H1 (cell line): ENCODE data around the gene SPAG16.

Source experiments
- CTCF ChIP-seq, 3 experiments: IDR thresholded peaks; 1 replicate in 2 of 3; 2 replicates in 1 of 3; pipeline versions ENCODE4 v1.5.1 to v1.6.1; 2011; ENCODE audit warnings: low read length in 3 of 3, mild to moderate bottlenecking in 3 of 3, inconsistent platforms in 2 of 3, low read depth in 1 of 3, moderate library complexity in 1 of 3; ENCODE audit not compliant: insufficient read depth in 1 of 3; ENCODE audit errors: control extremely low read depth in 1 of 3
- E2F6 ChIP-seq: IDR thresholded peaks from 2 replicates; pipeline ENCODE4 v1.6.1; 2012; ENCODE audit warnings: inconsistent platforms
- GTF2F1 ChIP-seq: IDR thresholded peaks from 2 replicates; pipeline ENCODE4 v1.6.1; 2012; ENCODE audit warnings: low read depth, low read length, improper control_type of control experiment, borderline replicate concordance
- JUND ChIP-seq: IDR thresholded peaks from 2 replicates; pipeline ENCODE4 v1.6.1; 2011; ENCODE audit warnings: mild to moderate bottlenecking, improper control_type of control experiment, low read length
- PHF8 ChIP-seq: fragments of 200-600 bp; sonication (generic); conservative IDR thresholded peaks from 2 replicates; pipeline ENCODE4 v1.7.1; 2012; ENCODE audit warnings: low read depth, mild to moderate bottlenecking, inconsistent platforms, low read length, moderate library complexity
- POLR2A ChIP-seq, 2 experiments: IDR thresholded peaks; 1 replicate in 1 of 2; 2 replicates in 1 of 2; pipeline ENCODE4 v1.6.1; 2011; ENCODE audit warnings: low read depth in 2 of 2, low read length in 2 of 2, mild to moderate bottlenecking in 2 of 2; ENCODE audit errors: control extremely low read depth in 1 of 2
- POLR2AphosphoS5 ChIP-seq: IDR thresholded peaks from 2 replicates; pipeline ENCODE4 v1.6.1; 2011; ENCODE audit warnings: low read depth, low read length
- POU5F1 ChIP-seq: IDR thresholded peaks from 2 replicates; pipeline ENCODE4 v1.6.1; 2011; ENCODE audit warnings: low read depth, mild to moderate bottlenecking, low read length, moderate library complexity
- RFX5 ChIP-seq: IDR thresholded peaks from 2 replicates; pipeline ENCODE4 v1.6.1; 2011; ENCODE audit warnings: low read depth, low read length, improper control_type of control experiment, borderline replicate concordance
- SP1 ChIP-seq: IDR thresholded peaks from 2 replicates; pipeline ENCODE4 v1.6.1; 2011; ENCODE audit warnings: low read depth, low read length
- SP4 ChIP-seq: IDR thresholded peaks from 2 replicates; pipeline ENCODE4 v1.6.1; 2012; ENCODE audit warnings: low read length, inconsistent platforms
- SRF ChIP-seq: IDR thresholded peaks from 2 replicates; pipeline ENCODE4 v1.6.1; 2011; ENCODE audit warnings: mild to moderate bottlenecking, low read depth, low read length, moderate library complexity
- TCF12 ChIP-seq: IDR thresholded peaks from 2 replicates; pipeline ENCODE4 v1.6.1; 2011; ENCODE audit warnings: low read depth, mild to moderate bottlenecking, low read length

- no peak for TF ChIP-seq RFX5
- no peak for TF ChIP-seq E2F6
- TF ChIP-seq POLR2A (IDR thresholded peaks at IDR 0.05; ENCODE audit: control extremely low read depth in 1 of 2, low read depth in 2 of 2, low read length in 2 of 2) = no peak
- no peak for TF ChIP-seq CTCF (IDR thresholded peaks at IDR 0.05; ENCODE audit: control extremely low read depth in 1 of 3, insufficient read depth in 1 of 3, low read depth in 1 of 3, low read length in 3 of 3)
- TF ChIP-seq TCF12 = no peak
- TF ChIP-seq JUND = no peak
- TF ChIP-seq SP1 = no peak
- no peak for TF ChIP-seq POU5F1
- TF ChIP-seq SRF = no peak
- no peak for TF ChIP-seq PHF8
- no peak for TF ChIP-seq GTF2F1
- no peak for TF ChIP-seq SP4
- no peak for TF ChIP-seq POLR2AphosphoS5
Observed at GRCh38 chr2:214193943-214194342, 909.7 kb downstream of the SPAG16 start.
